Nephron progenitor cell (in vitro differentiated cells): Measurements from ENCODE around the gene ACOT7.

ENCODE experiments used
- DNase-seq: peaks from one replicate; pipeline ENCODE4 v3.0.0; 2021
- H3K27ac Mint-ChIP-seq: 2 replicates; pipeline ENCODE4 v1.8.0; 2021; ENCODE audit warnings: mild to moderate bottlenecking, moderate library complexity, mixed read lengths
- H3K27me3 Mint-ChIP-seq: 2 replicates; pipeline ENCODE4 v1.8.0; 2021; ENCODE audit warnings: mild to moderate bottlenecking, low read depth, mixed read lengths; ENCODE audit not compliant: poor library complexity
- H3K36me3 Mint-ChIP-seq: 2 replicates; pipeline ENCODE4 v1.8.0; 2021; ENCODE audit warnings: low read depth, mixed read lengths
- H3K4me1 Mint-ChIP-seq: 2 replicates; pipeline ENCODE4 v1.8.0; 2021; ENCODE audit warnings: mixed read lengths
- H3K4me3 Mint-ChIP-seq: 2 replicates; pipeline ENCODE4 v1.8.0; 2021; ENCODE audit warnings: mild to moderate bottlenecking, moderate library complexity, mixed read lengths
- H3K9me3 Mint-ChIP-seq: 2 replicates; pipeline ENCODE4 v1.8.0; 2021; ENCODE audit warnings: mild to moderate bottlenecking, moderate library complexity, mixed read lengths
- TF ChIP-seq, protein P1 (sequence below): fragments of 200-600 bp; sonication (generic); IDR thresholded peaks from 2 replicates; pipeline ENCODE4 v1.5.0; 2021; ENCODE audit warnings: antibody characterized with exemption

ACOT7 gene

DNA sequence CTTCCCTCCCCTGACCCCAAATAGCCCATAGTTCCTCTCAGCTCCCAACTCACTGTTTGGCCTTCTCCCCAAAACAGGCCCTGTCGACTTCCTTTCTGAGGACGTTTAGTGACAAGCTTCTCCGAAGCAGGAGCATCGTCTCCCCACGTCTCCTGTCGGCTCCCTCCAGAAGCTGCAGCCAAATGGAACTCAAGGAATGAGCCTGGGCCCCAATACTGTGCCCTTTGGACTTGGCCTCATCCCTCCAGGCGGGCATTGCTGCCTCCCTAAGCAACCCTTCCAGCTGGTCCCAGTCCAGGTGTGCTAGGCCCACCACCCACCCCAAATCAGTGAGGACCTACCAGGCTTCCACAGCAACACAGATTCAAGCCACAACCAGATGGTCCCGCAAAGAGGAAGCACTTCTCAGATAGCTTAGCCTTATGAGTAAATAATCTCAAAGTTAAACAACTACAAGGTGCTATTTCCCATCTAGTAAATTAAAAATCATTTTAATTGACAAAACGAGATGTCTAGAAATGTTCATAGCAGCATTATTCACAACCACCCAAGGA lies 33.0 kb downstream of the ACOT7 start:
- no peak overlapping the region for H3K27ac Mint-ChIP-seq
- DNase-seq: no peak
- H3K4me3 Mint-ChIP-seq: no peak overlapping the region

DNA sequence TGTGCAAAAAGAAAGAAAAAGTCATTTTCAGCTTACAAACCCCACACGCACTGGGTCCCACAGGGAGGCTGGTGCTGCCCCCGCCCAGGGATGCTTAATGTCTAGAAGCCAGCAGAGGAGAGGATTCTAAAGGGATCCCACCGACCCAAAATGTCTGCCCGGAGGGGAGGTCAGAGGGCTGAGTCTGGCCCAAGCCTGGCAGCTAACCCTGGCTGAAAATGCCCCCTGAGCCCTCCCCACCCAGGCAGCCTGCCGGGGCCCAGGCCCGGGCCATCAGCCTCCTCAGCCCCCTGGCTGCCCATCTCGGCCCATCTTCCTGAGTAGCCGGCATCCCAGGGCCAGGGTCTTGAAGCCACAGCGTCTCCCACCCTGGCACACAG lies 33.5 kb downstream of the ACOT7 start:
- Mint-ChIP-seq H3K36me3 (peaks cover 17% of the 10 kb centered on the region), H3K27ac (no peak overlapping the region), H3K9me3 (peaks cover 17% of the 10 kb centered on the region), H3K4me3 (no peak overlapping the region), H3K27me3 (peaks cover 3% of the 10 kb centered on the region), H3K4me1 (peaks cover 34% of the 10 kb centered on the region)
- no peak for DNase-seq
- TF ChIP-seq, protein P1, sequence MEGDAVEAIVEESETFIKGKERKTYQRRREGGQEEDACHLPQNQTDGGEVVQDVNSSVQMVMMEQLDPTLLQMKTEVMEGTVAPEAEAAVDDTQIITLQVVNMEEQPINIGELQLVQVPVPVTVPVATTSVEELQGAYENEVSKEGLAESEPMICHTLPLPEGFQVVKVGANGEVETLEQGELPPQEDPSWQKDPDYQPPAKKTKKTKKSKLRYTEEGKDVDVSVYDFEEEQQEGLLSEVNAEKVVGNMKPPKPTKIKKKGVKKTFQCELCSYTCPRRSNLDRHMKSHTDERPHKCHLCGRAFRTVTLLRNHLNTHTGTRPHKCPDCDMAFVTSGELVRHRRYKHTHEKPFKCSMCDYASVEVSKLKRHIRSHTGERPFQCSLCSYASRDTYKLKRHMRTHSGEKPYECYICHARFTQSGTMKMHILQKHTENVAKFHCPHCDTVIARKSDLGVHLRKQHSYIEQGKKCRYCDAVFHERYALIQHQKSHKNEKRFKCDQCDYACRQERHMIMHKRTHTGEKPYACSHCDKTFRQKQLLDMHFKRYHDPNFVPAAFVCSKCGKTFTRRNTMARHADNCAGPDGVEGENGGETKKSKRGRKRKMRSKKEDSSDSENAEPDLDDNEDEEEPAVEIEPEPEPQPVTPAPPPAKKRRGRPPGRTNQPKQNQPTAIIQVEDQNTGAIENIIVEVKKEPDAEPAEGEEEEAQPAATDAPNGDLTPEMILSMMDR: no peak

More for the DNA sequence above, 33.0 kb downstream of the ACOT7 start:
- Mint-ChIP-seq H3K9me3 (peaks cover 21% of the 10 kb centered on the region), H3K27me3 (peaks cover 3% of the 10 kb centered on the region), H3K36me3 (peaks cover 19% of the 10 kb centered on the region), H3K4me1 (peaks cover 34% of the 10 kb centered on the region)
- TF ChIP-seq, protein P1: no peak

- TF ChIP-seq, protein P1: no peak
- no peak overlapping the region for H3K4me3 Mint-ChIP-seq
Measured at GRCh38 chr1:6359216-6360116, 34.1 kb downstream of the ACOT7 start.

GRCh38 chr1:6358757-6359201 lies 34.8 kb downstream of the ACOT7 start:
- Mint-ChIP-seq H3K36me3 (peaks cover 9% of the 10 kb centered on the region), H3K4me3 (no peak overlapping the region), H3K4me1 (peaks cover 38% of the 10 kb centered on the region), H3K9me3 (peaks cover 9% of the 10 kb centered on the region), H3K27me3 (peaks cover 6% of the 10 kb centered on the region), H3K27ac (no peak overlapping the region)
- DNase-seq: no peak
- TF ChIP-seq, protein P1: no peak

More at GRCh38 chr1:6359216-6360116, 34.1 kb downstream of the ACOT7 start:
- DNase-seq: peak; percentile 34
- H3K27ac Mint-ChIP-seq: no peak overlapping the region
- H3K9me3 Mint-ChIP-seq: peaks cover 14% of the 10 kb centered on the region
- H3K36me3 Mint-ChIP-seq: peaks cover 13% of the 10 kb centered on the region
- peaks cover 34% of the 10 kb centered on the region for H3K4me1 Mint-ChIP-seq
- H3K27me3 Mint-ChIP-seq: peaks cover 3% of the 10 kb centered on the region

DNA sequence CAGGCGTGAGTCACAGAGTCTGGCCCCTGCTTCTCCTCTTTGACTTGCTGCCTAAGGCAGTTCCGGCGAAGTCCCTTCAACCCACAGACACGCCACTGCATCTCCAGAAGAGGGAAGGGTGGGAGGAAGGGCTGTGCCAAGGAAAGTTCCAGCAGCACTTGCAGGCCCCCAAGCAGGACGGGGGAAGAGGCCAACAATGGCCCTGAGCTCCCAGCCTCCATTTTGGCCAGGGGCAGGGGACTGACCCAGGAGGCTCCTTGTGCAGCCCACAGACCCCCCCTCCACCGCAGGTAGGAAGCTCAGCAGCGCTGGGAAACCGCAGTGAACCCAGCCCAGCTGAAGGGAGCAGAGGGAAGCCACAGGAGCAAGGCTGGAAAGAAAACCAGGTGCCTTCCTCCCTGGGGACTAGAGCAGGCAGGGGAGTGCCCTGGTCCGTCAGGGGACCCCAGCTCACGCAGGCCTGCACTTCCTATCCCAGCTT lies 35.4 kb downstream of the ACOT7 start:
- Mint-ChIP-seq H3K27me3 (peaks cover 6% of the 10 kb centered on the region), H3K4me1 (peaks cover 42% of the 10 kb centered on the region), H3K4me3 (no peak overlapping the region), H3K27ac (no peak overlapping the region), H3K9me3 (peaks cover 3% of the 10 kb centered on the region), H3K36me3 (peaks cover 3% of the 10 kb centered on the region)
- DNase-seq: no peak
- TF ChIP-seq, protein P1: no peak
